Measurements from ENCODE around the gene TRPM6. TPM values are rescaled to one million over a fixed set of nuclear protein-coding genes. Genes with fewer than 3 reads are reported as not detected.

The TRPM6 gene
- total RNA-seq, 2 experiments from 2014 or later: not detected

Other genes starting within 250 kb of the TRPM6 start
- 10 to 100 TPM; 22.9 TPM for gene C9orf40, start 65.0 kb upstream of the TRPM6 start, total RNA-seq
- gene CARNMT1, start 140.4 kb upstream of the TRPM6 start, total RNA-seq: 10 to 100 TPM; 30.9 to 34.0 TPM
- gene NMRK1, start 200.2 kb upstream of the TRPM6 start, total RNA-seq: 10 to 100 TPM; 26.9 to 28.2 TPM
- 100 to 1,000 TPM; 126 to 132 TPM for gene OSTF1, start 200.6 kb upstream of the TRPM6 start, total RNA-seq